ENCODE results near the gene SPAG8.

DNA sequence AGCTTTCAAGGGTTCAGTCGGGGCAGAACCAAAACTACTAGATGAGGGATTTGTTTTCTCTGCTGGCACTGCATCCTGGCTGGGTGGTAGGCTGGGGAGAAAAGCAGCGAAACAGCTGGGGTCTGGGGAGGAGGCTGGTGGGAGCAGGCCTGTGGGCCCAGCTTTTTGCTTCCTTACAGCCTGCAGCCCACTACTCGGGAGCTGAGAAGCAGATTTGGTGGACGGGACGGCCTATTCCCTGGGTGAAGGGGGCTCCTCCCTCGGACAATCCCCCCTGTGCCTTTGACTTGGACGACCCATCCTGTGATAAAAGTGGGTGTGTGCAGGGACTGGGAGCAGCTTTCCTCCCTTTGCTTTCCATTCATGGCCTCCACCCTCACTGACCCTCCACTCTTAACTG is 11.5 kb downstream of the SPAG8 start:
- TF ChIP-seq, protein P1, sequence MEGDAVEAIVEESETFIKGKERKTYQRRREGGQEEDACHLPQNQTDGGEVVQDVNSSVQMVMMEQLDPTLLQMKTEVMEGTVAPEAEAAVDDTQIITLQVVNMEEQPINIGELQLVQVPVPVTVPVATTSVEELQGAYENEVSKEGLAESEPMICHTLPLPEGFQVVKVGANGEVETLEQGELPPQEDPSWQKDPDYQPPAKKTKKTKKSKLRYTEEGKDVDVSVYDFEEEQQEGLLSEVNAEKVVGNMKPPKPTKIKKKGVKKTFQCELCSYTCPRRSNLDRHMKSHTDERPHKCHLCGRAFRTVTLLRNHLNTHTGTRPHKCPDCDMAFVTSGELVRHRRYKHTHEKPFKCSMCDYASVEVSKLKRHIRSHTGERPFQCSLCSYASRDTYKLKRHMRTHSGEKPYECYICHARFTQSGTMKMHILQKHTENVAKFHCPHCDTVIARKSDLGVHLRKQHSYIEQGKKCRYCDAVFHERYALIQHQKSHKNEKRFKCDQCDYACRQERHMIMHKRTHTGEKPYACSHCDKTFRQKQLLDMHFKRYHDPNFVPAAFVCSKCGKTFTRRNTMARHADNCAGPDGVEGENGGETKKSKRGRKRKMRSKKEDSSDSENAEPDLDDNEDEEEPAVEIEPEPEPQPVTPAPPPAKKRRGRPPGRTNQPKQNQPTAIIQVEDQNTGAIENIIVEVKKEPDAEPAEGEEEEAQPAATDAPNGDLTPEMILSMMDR (IDR thresholded peaks at IDR 0.05 in 8 of 11, conservative IDR thresholded peaks at IDR 0.05 in 3 of 11) = no peak
- no peak for TF ChIP-seq POLR2A (IDR thresholded peaks at IDR 0.05)

Measured in spleen (tissue), 7 donors.